RWPE2 (cell line): Measurements from ENCODE around the gene BEST2.
A peak's percentile ranks its signal among the peaks of the same experiment; 100 is the strongest.
"Not testable (repeated sequence)": the region's sequence is repeated elsewhere in the genome, so short reads cannot be mapped to it uniquely, and the experiment has no call there.

Experiments
- ATAC-seq: fragments of 200-7000 bp; cut with Tn5 transposase; 3 replicates; pipeline ENCODE4 v1.9.1; 2021; ENCODE audit warnings: low read depth
- DNase-seq: peaks from one replicate; pipeline ENCODE4 v3.0.0-alpha.2; 2020; ENCODE audit warnings: low spot score
- H3K27ac ChIP-seq: fragments of 450-650 bp; 2 replicates; pipeline ENCODE4 v1.5.1; 2017; ENCODE audit warnings: mild to moderate bottlenecking; ENCODE audit not compliant: poor library complexity, severe bottlenecking
- H3K27me3 ChIP-seq: fragments of 250-450 bp; sonication (Bioruptor Pico); 2 replicates; pipeline ENCODE4 v1.5.1; 2021; ENCODE audit warnings: mild to moderate bottlenecking, moderate library complexity; ENCODE audit not compliant: insufficient read depth, poor library complexity, severe bottlenecking
- H3K36me3 ChIP-seq: fragments of 250-450 bp; sonication (Bioruptor Pico); 2 replicates; pipeline ENCODE4 v1.5.1; 2020; ENCODE audit warnings: low read depth, mild to moderate bottlenecking, moderate library complexity
- H3K4me1 ChIP-seq: fragments of 250-450 bp; sonication (Bioruptor Pico); 2 replicates; pipeline ENCODE4 v1.5.1; 2021; ENCODE audit warnings: mild to moderate bottlenecking, moderate library complexity; ENCODE audit not compliant: insufficient read depth, poor library complexity, severe bottlenecking
- H3K4me3 ChIP-seq: fragments of 250-450 bp; sonication (Bioruptor Pico); 2 replicates; pipeline ENCODE4 v1.5.1; 2021; ENCODE audit warnings: mild to moderate bottlenecking, moderate library complexity; ENCODE audit not compliant: severe bottlenecking
- H3K9me3 ChIP-seq: fragments of 250-450 bp; sonication (Bioruptor Pico); 2 replicates; pipeline ENCODE4 v1.5.1; 2021; ENCODE audit warnings: mild to moderate bottlenecking, moderate library complexity; ENCODE audit not compliant: severe bottlenecking
- TF ChIP-seq, protein P1 (sequence below): fragments of 450-650 bp; IDR thresholded peaks from one replicate; pipeline ENCODE4 v1.5.1; 2017; ENCODE audit warnings: mild to moderate bottlenecking, moderate library complexity; ENCODE audit not compliant: poor library complexity, severe bottlenecking

Gene BEST2

DNA sequence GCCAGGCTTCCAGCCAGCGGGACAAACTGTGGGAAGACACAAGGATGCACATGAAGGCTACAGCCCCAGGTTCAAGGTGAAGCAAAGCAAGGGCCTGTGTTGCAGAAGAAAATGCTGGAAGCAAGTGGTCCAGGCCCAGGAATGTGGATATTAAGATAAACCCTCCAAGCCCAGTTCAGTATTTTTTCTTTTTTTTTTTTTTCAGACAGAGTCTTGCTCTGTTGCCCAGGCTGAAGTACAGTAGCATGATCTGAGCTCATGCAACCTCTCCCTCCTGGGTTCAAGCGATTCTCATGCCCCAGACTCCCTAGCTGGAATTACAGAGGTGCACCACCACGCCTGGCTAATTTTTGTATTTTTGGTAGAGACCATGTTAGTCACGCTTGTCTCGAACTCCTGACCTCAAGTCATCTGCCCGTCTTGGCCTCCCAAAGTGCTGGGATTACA lies 45.6 kb downstream of the BEST2 start:
- DNase-seq (no peak), ATAC-seq (no peak)
- H3K27me3 ChIP-seq = no peaks in the 10 kb centered on the region
- no peaks in the 10 kb centered on the region for H3K9me3 ChIP-seq
- TF ChIP-seq, protein P1, sequence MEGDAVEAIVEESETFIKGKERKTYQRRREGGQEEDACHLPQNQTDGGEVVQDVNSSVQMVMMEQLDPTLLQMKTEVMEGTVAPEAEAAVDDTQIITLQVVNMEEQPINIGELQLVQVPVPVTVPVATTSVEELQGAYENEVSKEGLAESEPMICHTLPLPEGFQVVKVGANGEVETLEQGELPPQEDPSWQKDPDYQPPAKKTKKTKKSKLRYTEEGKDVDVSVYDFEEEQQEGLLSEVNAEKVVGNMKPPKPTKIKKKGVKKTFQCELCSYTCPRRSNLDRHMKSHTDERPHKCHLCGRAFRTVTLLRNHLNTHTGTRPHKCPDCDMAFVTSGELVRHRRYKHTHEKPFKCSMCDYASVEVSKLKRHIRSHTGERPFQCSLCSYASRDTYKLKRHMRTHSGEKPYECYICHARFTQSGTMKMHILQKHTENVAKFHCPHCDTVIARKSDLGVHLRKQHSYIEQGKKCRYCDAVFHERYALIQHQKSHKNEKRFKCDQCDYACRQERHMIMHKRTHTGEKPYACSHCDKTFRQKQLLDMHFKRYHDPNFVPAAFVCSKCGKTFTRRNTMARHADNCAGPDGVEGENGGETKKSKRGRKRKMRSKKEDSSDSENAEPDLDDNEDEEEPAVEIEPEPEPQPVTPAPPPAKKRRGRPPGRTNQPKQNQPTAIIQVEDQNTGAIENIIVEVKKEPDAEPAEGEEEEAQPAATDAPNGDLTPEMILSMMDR = no peak
- peaks cover 30% of the 10 kb centered on the region for H3K36me3 ChIP-seq
- H3K4me3 ChIP-seq = no peak overlapping the region
- H3K27ac ChIP-seq = peak overlapping the region; percentile 99
- H3K4me1 ChIP-seq = peaks cover 11% of the 10 kb centered on the region

DNA sequence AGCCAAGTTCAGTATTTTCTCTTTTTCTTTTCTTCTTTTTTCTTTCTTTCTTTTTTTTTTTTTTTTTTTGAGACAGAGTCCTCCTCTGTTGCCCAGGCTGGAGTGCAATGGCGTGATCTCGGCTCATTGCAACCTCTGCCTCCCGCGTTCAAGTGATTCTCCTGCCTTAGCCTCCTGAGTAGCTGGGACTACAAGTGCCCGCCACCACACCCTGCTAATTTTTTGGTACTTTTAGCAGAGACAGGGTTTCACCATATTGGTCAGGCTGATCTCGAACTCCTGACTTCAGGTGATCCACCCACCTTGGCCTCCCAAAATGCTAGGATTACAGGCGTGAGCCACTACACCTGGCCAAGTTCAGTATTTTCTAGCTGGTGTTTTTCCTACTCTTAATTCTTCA lies 46.0 kb downstream of the BEST2 start:
- H3K27ac ChIP-seq, H3K9me3 ChIP-seq, H3K4me3 ChIP-seq, DNase-seq, ATAC-seq, H3K27me3 ChIP-seq: not testable (repeated sequence)
- Histone ChIP-seq H3K4me1 (peaks cover 11% of the 10 kb centered on the region), H3K36me3 (peaks cover 26% of the 10 kb centered on the region)

DNA sequence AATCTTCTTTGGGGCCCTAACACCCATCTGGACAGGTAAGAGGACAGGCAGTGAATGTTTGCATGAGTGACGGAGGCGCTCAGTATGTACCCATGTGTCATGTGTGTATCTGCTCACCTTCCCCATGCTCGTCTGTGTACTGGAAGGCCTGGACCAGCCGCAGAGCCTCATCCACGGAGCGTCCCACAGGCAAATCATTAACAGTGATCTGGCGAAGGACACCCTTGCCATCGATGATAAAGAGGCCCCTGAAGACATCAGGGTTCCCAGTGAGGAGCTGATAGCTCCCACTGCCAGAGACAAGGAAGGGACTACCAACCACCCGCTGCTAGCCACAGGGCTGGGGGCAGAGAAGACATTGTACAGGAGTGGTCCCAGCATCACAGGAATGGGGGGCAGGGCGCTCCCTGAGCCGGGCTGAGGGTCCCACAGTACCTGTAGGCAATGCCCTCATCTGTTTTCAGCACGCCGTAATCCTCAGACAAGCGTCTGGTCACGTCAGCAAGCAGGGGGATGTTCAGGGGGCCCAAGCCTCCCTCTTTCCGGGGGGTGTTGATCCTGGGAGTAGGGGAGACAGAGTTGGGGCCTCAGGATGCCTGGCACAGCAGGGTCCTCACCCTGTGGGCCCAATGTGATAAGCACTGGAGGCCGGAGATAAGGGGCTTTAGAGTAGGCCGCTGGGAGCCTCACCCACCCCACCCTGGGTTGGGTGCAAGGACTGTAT lies 48.3 kb downstream of the BEST2 start:
- TF ChIP-seq, protein P1 = no peak
- ATAC-seq (no peak), DNase-seq (no peak)
- Histone ChIP-seq H3K27me3 (no peaks in the 10 kb centered on the region), H3K4me1 (peaks cover 6% of the 10 kb centered on the region), H3K4me3 (no peak overlapping the region), H3K9me3 (no peaks in the 10 kb centered on the region), H3K27ac (peak overlapping the region; percentile 60), H3K36me3 (peaks cover 19% of the 10 kb centered on the region)

DNA sequence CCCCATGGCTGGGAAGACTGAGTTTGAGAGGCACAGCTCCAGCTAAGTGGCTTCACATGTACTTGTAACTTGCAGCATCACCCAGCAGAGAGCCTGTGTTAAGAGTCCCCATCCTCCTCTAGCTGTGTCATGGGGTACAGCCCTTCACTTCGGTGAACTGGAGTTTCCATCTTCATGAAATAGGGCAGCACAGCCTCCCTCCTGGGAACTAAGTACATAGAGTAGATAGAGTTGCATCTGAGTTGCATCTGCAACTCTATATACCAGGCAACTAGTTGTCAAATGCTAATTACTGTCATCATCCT lies 48.8 kb downstream of the BEST2 start:
- peak overlapping the region; percentile 60 for H3K27ac ChIP-seq
- H3K36me3 ChIP-seq = peaks cover 19% of the 10 kb centered on the region
- TF ChIP-seq, protein P1 = no peak
- peaks cover 6% of the 10 kb centered on the region for H3K4me1 ChIP-seq
- ATAC-seq = no peak
- H3K4me3 ChIP-seq = peak overlapping the region; percentile 72
- H3K27me3 ChIP-seq = no peaks in the 10 kb centered on the region
- H3K9me3 ChIP-seq = no peaks in the 10 kb centered on the region
- DNase-seq = no peak

DNA sequence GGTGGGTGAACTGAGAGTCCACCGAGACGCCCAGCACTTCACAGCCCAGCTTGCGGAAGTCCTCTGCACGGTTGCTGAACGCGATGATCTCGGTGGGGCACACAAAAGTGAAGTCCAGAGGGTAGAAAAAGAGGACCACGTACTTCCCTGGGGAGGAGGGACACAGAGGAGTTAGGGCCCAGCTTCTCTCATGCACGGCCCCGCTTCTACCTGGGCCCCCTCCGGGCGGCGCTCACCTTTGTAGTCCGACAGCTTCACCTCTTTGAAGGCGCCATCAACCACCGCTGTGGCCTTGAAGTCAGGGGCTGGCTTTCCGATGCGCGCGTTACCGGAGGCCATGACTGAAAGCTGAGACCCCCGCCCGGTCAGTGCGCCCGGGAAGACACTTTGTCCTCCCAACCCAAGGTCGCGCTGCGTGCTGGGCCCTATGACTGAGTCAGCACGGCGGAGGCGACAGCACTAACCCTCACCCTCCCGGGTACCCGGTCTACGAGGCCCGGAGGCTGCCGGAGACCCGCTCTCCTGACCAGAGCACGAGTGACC lies 49.4 kb downstream of the BEST2 start:
- peaks cover 19% of the 10 kb centered on the region for H3K36me3 ChIP-seq
- H3K4me3 ChIP-seq = peak overlapping the region; percentile 72
- DNase-seq = no peak
- H3K9me3 ChIP-seq = no peaks in the 10 kb centered on the region
- H3K27me3 ChIP-seq = no peaks in the 10 kb centered on the region
- TF ChIP-seq, protein P1 = no peak
- peak overlapping the region; percentile 60 for H3K27ac ChIP-seq
- no peak; the same call in 2 of the 3 replicates for ATAC-seq
- H3K4me1 ChIP-seq = peaks cover 5% of the 10 kb centered on the region
